NCI-H748 (cell line): ENCODE data around the gene WNK2.
A peak's percentile ranks its signal among the peaks of the same experiment; 100 is the strongest.

ENCODE experiments used
- DNase-seq: peaks from one replicate; lab custom pipeline; 2025; ENCODE audit not compliant: unreplicated experiment; lab: John Stamatoyannopoulos, UW

The WNK2 gene

GRCh38 chr9:93252781-93253530 lies 69.0 kb downstream of the WNK2 start:
- no peak for DNase-seq

DNA sequence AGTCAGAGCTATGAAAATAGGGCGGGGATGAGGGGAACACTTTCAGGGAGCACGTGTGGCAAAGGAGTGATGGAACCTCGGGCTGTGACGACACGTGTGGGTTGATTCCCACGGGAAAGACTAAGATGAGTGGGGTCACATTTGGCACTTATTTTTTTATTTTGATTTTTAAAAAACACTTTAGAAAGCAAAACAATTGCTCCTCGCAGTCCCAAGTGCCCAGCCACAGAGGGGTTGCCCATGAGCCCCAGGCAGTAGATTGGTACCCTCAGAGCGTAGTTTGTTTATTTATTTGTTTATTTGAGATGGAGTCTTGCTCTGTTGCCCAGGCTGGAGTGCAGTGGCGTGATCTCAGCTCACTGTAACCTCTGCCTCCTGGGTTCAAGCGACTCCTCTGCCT lies 69.7 kb downstream of the WNK2 start:
- DNase-seq, result no peak

GRCh38 chr9:93254061-93254481 lies 70.1 kb downstream of the WNK2 start:
- no peak for DNase-seq

DNA sequence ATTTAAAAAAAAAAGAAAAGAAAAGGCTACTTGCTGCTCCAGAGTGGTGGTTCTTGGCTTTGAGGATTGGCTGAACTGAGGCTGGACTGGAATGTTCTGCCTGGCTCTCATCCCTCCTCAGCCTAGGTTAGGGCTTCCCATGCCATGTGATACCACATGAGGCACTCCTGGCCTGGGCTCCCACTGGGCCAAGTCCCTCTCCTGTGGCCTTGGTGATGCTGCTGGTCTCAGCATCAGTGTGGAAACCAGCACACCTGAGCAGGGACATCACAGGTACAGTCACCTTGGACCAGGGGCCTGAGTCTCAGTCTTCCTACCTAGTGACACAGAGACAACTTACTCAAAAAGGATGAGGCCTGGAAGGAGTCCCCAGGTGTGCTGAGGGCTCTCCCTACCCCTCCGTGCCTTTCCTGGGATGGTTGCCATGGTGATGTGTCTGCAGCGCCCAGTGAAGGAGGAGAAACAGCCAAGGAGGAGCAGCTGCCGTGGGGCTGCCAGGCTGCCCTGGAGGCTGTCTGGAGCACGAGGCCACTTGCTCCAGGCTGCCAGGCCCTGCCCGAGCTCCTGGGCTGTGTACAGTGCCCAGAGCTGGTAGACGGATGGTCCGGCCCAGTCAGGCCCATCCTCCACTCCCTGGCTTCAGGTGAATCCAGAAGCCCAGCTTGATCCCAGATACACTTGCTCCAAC lies 71.0 kb downstream of the WNK2 start:
- DNase-seq, result peak; percentile 12

DNA sequence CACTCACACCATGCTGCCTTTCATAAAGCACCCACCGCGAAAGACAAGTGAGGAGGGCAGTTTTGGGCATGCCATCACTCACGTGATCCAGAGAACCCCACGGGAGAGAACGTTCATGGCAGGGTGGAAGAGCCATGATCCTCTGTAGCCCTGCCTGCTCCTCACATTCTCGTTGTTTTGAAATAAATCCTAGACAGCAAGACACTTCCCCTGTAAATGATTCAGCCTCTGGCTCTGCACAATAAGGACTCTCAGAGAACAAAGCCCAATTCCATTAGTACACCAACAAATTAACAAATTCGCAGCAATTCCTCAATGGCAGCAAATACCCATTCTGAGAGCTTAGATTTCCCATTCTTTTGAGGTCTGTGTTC lies 71.5 kb downstream of the WNK2 start:
- DNase-seq, result no peak

- no peak for DNase-seq
Measured at GRCh38 chr9:93255994-93256877, 72.3 kb downstream of the WNK2 start.

DNA sequence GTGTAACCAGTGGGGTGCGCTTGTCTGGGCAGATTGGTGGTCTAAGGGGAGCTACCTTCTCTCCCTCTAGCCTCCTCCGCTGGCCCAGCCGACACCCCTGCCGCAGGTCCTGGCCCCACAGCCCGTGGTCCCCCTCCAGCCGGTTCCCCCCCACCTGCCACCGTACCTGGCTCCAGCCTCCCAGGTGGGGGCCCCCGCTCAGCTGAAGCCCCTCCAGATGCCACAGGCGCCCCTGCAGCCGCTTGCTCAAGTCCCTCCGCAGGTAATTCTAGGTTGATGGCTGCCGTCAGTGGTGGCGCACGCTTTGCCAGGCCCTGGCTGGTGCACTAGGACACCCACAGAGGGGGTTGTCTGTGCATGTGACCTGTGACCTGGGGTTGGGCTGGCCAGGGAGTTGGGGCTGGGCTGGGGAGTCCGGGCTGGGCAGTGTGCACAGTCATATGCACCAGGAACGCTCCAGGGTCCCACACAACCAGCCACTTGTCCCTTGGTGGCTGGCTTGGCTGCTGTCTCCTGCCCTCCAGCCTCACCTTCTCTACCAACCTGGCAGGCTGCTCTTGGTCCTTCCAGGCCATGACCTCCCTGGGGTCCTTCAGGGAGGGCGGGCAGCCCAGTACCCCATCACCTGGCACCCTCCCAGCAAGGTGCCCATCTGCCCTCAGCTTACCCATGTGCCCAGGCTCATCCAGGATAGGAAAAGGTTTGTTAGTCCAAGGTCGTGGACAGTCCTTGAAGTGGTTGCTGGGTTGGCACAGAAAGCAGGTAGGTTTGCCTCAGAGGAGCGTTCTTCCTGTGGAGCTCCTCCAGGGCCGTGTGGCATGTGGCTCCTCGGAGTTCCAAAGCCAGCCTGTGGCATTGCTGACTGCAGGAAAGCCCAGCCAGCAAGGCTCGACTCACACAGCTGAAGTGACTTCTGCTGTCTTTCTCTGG lies 73.2 kb downstream of the WNK2 start:
- no peak for DNase-seq

DNA sequence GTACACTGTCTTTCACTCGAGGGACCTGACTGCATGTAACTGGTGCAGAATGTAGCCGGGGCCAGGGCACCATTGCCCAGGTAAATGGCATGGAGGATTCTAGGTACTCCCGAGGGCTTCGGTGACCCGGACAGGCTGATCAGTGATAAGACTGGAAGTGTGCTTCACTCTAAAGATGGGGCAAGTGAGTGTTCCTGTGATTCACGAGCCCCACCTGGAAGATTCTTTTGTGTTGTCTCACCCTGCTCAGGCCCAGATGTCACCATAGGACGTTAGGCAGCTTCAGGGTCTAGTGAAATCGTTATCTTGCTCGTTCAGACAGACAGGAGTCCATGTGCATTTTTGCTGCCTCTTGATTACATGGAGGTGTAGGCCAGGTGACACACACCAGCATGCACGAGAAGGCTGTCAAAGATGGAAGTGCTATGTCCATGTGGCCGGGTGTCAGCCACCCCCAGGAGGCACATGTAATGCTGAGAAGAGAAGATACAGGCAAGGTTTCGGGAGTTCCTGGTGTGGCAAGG lies 73.9 kb downstream of the WNK2 start:
- no peak for DNase-seq

GRCh38 chr9:93258419-93258817 lies 74.5 kb downstream of the WNK2 start:
- DNase-seq, result no peak

- no peak for DNase-seq
Measured at GRCh38 chr9:93258818-93259489, 75.0 kb downstream of the WNK2 start.

DNA sequence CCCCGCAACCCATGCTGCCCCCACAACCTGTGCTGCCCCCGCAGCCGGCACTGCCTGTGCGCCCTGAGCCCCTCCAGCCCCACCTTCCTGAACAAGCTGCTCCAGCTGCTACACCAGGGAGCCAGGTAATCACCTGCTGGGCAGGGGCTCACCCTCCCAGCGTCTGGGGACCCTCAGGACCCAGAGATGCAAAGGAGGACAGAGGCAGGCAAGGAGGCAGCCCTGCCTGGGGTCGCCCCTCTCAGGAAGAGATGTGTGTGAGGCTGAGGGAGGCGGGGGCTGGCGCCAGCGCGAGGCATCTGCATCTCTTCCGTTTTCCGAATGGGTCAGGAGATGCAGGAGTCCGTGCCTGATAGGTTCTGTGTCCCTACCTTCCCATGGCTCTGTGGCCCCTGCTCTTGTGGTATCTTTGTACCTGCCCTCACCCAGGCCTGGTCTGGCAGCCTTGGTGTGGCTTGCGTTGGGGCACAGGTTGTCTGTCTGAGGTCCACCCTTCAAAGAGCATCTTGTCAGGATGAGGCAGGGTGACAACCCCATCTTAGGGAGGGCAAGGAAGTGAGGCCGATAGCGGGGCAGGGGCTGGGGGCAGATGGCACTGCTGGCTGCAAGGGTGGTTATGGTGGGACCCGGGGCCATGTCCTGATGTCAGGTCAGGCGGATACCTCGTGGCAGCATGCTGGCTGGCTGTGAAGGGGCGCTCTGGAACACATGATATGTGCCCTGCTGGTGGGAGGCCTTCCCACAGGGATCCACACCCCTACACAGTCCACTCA lies 75.7 kb downstream of the WNK2 start:
- DNase-seq, result no peak

GRCh38 chr9:93260263-93261066 lies 76.5 kb downstream of the WNK2 start:
- no peak for DNase-seq

DNA sequence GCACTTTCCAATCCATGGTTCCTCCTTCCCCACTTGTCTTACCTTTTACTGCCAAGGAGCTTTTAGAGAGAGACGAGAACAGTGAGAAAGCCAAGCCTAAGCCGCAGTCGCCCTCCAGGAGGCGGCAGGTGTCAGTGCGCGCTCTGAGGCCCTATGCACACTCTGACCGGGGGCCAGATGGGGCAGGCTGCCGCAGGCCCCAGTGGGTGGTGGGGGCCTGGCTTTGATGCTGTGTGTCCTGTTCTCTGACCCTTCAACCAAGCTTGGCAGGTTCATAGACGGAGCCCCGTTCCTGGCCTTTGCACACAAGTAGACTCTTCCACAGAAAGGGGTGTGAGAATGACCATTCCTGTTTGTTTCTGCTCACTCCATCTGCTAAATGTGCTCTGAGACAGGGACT lies 77.3 kb downstream of the WNK2 start:
- DNase-seq, result peak; percentile 28

DNA sequence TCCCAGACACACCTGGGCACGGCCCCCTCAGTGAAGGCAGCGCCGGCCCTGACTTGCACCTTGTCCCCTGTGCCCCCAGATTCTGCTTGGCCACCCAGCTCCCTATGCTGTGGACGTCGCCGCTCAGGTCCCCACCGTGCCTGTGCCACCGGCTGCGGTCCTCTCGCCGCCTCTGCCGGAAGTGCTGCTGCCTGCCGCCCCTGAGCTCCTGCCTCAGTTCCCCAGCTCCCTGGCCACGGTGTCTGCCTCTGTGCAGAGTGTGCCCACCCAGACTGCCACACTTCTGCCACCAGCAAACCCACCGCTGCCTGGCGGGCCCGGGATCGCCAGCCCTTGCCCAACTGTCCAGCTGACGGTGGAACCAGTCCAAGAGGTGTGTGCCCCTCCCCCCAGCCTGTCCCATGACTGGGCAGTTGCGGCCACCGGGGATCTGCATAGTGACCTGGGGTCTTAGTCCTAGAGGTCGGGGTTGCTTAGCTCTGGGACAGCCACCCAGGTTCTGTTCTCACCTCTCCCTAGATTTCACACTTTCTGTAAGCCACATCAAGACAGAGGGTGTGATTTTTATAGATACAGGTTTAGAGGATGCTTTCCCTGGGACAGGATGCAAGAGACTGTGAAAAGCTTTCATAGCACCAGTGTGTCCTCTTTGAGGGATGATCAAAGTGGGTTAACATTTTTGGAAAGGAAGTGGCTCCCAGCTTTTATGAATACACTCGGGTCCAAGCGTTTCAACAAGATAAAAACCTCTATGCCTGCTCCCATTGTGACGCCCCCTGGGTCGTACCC lies 78.0 kb downstream of the WNK2 start:
- DNase-seq, result no peak

- peak; percentile 51 for DNase-seq
Measured at GRCh38 chr9:93262537-93263310, 78.8 kb downstream of the WNK2 start.

GRCh38 chr9:93263334-93264229 lies 79.6 kb downstream of the WNK2 start:
- DNase-seq, result no peak
